Upper lobe of left lung (tissue), 6 donors: ENCODE results near the gene ADAM19. TPM values are rescaled to one million over a fixed set of nuclear protein-coding genes. Genes with fewer than 3 reads are reported as not detected.

Experiments
- ATAC-seq, 2 donors: fragments of 200-7000 bp; cut with Tn5 transposase; one replicate each; pipeline ENCODE4 v1.9.1; 2022; ENCODE audit warnings: mild to moderate bottlenecking in 2 of 2, moderate library complexity in 2 of 2; ENCODE audit not compliant: low FRiP score in 2 of 2
- DNase-seq, 2 donors: peaks; one replicate each; pipeline ENCODE4 v3.0.0-alpha.2; 2019 to 2020
- H3K27ac ChIP-seq, 4 donors: fragments of 200-600 bp; sonication (generic); one replicate each; pipeline ENCODE4 v1.5.1; 2016 to 2019
- H3K27me3 ChIP-seq, 4 donors: fragments of 200-600 bp; sonication (generic); one replicate each; pipeline ENCODE4 v1.5.1; 2017 to 2019
- H3K36me3 ChIP-seq, 4 donors: fragments of 200-600 bp; sonication (generic); one replicate each; pipeline ENCODE4 v1.5.1; 2016 to 2019
- H3K4me1 ChIP-seq, 4 donors: fragments of 200-600 bp; sonication (generic); one replicate each; pipeline ENCODE4 v1.5.1; 2018 to 2019
- H3K4me3 ChIP-seq, 4 donors: fragments of 200-600 bp; sonication (generic); one replicate each; pipeline ENCODE4 v1.5.1; 2017 to 2019; ENCODE audit warnings: mild to moderate bottlenecking in 2 of 4, moderate library complexity in 1 of 4
- H3K9me3 ChIP-seq, 4 donors: fragments of 200-600 bp; sonication (generic); one replicate each; pipeline ENCODE4 v1.5.1; 2018 to 2019
- EP300 ChIP-seq, 4 donors: sonication (generic); formaldehyde crosslinking; IDR thresholded peaks; one replicate each; pipeline ENCODE4 v1.5.1; 2017; ENCODE audit warnings: antibody characterized with exemption in 4 of 4, control low read depth in 2 of 4
- POLR2A ChIP-seq, 4 donors: fragments of 450-650 bp; IDR thresholded peaks; one replicate each; pipeline ENCODE4 v1.5.1; 2016 to 2017; ENCODE audit warnings: antibody characterized with exemption in 4 of 4, mild to moderate bottlenecking in 2 of 4
- POLR2AphosphoS5 ChIP-seq, 2 donors: sonication (generic); formaldehyde crosslinking; IDR thresholded peaks; one replicate each; pipeline ENCODE4 v1.5.1; 2017; ENCODE audit warnings: antibody characterized with exemption in 2 of 2
- WGBS, 2 donors: methylation state at CpG; one replicate each; pipeline ENCODE4 v1.1.5; 2017 to 2018; 5-methylcytosine and 5-hydroxymethylcytosine counted together
- total RNA-seq, 6 donors: library from RNA; depleted of rRNA in 4 of 6; stranded (reverse); fragments of >200 nt in 4 of 6; gene quantifications; one replicate each; pipeline versions ENCODE4 v1.1.0 to v1.2.1, GENCODE V29; 2016 to 2021
- TF ChIP-seq, protein P1 (sequence below), 6 experiments: fragments of 450-650 bp in 4 of 6; fragments of 200-600 bp in 2 of 6; sonication (generic) in 2 of 6; IDR thresholded peaks; one replicate each; pipeline ENCODE4 v1.5.1; 2016 to 2019; ENCODE audit warnings: antibody characterized with exemption in 6 of 6
- donor health status: DM: no; HTN: no; CAD: no; lungs with moderate emphysema.
- donor health status: DM: no; HTN: yes; CAD: no; lungs with severe emphysema.

The ADAM19 gene
- total RNA-seq, 6 donors from 2014 or later, result 5.5 to 17.0 (median 7.1) TPM

DNA sequence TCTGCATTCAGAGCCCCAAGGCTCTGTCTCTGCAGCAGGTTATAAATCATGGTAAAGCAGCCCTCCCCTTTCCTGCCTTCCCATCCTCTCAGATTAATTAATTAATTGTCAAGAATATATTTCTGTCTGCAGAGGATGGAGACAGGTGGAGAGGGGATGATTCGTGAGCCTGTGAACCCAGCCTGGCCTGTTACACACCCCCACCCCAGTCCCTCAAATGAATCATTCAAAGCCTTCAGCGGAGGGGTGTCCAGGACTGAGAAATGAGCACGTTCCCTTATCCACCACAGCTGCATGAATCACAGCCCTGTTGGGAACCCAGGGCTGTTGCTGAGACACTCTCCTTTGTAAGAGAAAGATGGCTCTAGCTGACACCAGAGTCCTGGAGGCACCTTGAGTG lies 59.6 kb downstream of the ADAM19 start:
- WGBS, 2 donors, result 64 to 84% methylated on average over 3 of the region's 3 CpGs
- peak overlapping the region; percentile 41 to 61 (median 46) for H3K27ac ChIP-seq
- ATAC-seq, result peak in 1 of 2 donors; percentile 67

DNA sequence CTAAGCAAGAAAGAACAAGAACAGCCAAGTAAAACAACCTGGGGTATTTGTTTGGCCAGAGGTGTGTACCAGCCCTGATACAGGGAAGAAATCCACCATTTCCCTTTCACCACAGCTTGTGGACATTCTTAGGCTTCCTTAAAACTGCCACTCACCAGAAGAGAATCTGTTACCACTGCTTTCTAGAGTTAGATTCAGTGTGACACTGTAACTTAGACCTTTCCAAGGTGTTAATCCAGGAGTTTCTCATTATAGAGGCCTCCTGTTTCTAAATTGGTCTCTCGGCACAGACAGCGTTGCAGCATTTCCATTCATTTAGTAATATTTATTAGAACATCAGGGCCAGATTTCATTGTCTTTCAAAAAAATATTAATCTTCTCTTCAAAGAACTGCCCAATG lies 60.6 kb downstream of the ADAM19 start:
- DNase-seq (no peak), ATAC-seq (no peak)
- 98 to 100% methylated on average over 2 of the region's 2 CpGs for WGBS, 2 donors
- no peak for TF ChIP-seq EP300 (IDR thresholded peaks at IDR 0.05)
- TF ChIP-seq POLR2AphosphoS5 (IDR thresholded peaks at IDR 0.05), result no peak
- TF ChIP-seq, protein P1, sequence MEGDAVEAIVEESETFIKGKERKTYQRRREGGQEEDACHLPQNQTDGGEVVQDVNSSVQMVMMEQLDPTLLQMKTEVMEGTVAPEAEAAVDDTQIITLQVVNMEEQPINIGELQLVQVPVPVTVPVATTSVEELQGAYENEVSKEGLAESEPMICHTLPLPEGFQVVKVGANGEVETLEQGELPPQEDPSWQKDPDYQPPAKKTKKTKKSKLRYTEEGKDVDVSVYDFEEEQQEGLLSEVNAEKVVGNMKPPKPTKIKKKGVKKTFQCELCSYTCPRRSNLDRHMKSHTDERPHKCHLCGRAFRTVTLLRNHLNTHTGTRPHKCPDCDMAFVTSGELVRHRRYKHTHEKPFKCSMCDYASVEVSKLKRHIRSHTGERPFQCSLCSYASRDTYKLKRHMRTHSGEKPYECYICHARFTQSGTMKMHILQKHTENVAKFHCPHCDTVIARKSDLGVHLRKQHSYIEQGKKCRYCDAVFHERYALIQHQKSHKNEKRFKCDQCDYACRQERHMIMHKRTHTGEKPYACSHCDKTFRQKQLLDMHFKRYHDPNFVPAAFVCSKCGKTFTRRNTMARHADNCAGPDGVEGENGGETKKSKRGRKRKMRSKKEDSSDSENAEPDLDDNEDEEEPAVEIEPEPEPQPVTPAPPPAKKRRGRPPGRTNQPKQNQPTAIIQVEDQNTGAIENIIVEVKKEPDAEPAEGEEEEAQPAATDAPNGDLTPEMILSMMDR (IDR thresholded peaks at IDR 0.05), result no peak
- TF ChIP-seq POLR2A (IDR thresholded peaks at IDR 0.05), result no peak
- no peak overlapping the region for H3K27ac ChIP-seq
- no peaks in the 10 kb centered on the region for H3K9me3 ChIP-seq
- no peak overlapping the region for H3K4me3 ChIP-seq
- no peaks in the 10 kb centered on the region for H3K27me3 ChIP-seq
- peaks cover 0 to 22% (median 13%) of the 10 kb centered on the region in 4 donors for H3K4me1 ChIP-seq
- H3K36me3 ChIP-seq, result peaks cover 0 to 6% (median 2%) of the 10 kb centered on the region in 4 donors

More for the DNA sequence above, 59.6 kb downstream of the ADAM19 start:
- peaks cover 3 to 23% (median 16%) of the 10 kb centered on the region in 4 donors for H3K4me1 ChIP-seq
- no peaks in the 10 kb centered on the region for H3K9me3 ChIP-seq
- H3K4me3 ChIP-seq, result no peak overlapping the region
- H3K27me3 ChIP-seq, result no peaks in the 10 kb centered on the region
- TF ChIP-seq, protein P1 (IDR thresholded peaks at IDR 0.05), result no peak
- TF ChIP-seq POLR2AphosphoS5 (IDR thresholded peaks at IDR 0.05) (no peak), POLR2A (IDR thresholded peaks at IDR 0.05) (no peak), EP300 (IDR thresholded peaks at IDR 0.05) (no peak)
- DNase-seq, result no peak
- H3K36me3 ChIP-seq, result peaks cover 0 to 6% (median 2%) of the 10 kb centered on the region in 4 donors

GRCh38 chr5:157513182-157513581 lies 62.4 kb downstream of the ADAM19 start:
- ATAC-seq (no peak), DNase-seq (no peak)
- no peak overlapping the region for H3K4me3 ChIP-seq
- peaks cover 0 to 18% (median 2%) of the 10 kb centered on the region in 4 donors for H3K36me3 ChIP-seq
- no peaks in the 10 kb centered on the region for H3K27me3 ChIP-seq
- peaks cover 0 to 22% (median 13%) of the 10 kb centered on the region in 4 donors for H3K4me1 ChIP-seq
- 84 to 86% methylated on average over 8 of the region's 8 CpGs for WGBS, 2 donors
- no peaks in the 10 kb centered on the region for H3K9me3 ChIP-seq
- no peak overlapping the region for H3K27ac ChIP-seq
- no peak for TF ChIP-seq POLR2AphosphoS5 (IDR thresholded peaks at IDR 0.05)
- TF ChIP-seq, protein P1 (IDR thresholded peaks at IDR 0.05), result no peak
- TF ChIP-seq EP300 (IDR thresholded peaks at IDR 0.05), result no peak
- no peak for TF ChIP-seq POLR2A (IDR thresholded peaks at IDR 0.05)

GRCh38 chr5:157511651-157512644 lies 63.6 kb downstream of the ADAM19 start:
- WGBS, 2 donors, result 42 to 49% methylated on average over 9 of the region's 9 CpGs
- TF ChIP-seq, protein P1 (IDR thresholded peaks at IDR 0.05), result no peak
- TF ChIP-seq POLR2AphosphoS5 (IDR thresholded peaks at IDR 0.05) (peak; percentile 44 to 45), POLR2A (IDR thresholded peaks at IDR 0.05) (no peak), EP300 (IDR thresholded peaks at IDR 0.05) (no peak)
- ATAC-seq (peak; percentile 80 to 97), DNase-seq (peak; percentile 29 to 85)
- Histone ChIP-seq H3K27ac (peak overlapping the region; percentile 56 to 75 (median 64)), H3K4me3 (no peak overlapping the region), H3K36me3 (peaks cover 0 to 20% (median 2%) of the 10 kb centered on the region in 4 donors), H3K4me1 (peaks cover 7 to 27% (median 15%) of the 10 kb centered on the region in 4 donors), H3K9me3 (no peaks in the 10 kb centered on the region), H3K27me3 (no peaks in the 10 kb centered on the region)
